Measurements from ENCODE around the gene MUSK. TPM values are rescaled to one million over a fixed set of nuclear protein-coding genes. Genes with fewer than 3 reads are reported as not detected.

MUSK gene
- total RNA-seq, 1 donor from 2014 or later, result not detected

DNA sequence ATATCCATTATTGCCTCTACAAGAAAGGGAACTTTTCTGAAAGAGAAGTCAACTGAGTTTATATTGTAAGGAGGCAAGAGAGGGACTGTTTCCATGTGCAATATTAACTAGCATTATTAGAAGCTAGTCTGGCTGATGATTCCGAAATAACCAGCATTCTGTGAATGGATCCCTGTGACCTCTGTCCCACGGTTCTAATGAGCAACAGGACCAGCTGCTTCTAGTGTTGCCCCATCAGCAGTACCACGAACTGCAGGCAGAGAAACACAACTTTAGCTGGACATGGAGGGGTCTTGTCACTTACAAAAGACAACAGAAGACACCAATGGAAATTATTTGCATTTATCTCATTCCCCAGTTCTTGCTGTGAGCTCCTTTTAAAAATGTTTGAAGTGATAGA lies 95.4 kb downstream of the MUSK start:
- TF ChIP-seq, protein P1, sequence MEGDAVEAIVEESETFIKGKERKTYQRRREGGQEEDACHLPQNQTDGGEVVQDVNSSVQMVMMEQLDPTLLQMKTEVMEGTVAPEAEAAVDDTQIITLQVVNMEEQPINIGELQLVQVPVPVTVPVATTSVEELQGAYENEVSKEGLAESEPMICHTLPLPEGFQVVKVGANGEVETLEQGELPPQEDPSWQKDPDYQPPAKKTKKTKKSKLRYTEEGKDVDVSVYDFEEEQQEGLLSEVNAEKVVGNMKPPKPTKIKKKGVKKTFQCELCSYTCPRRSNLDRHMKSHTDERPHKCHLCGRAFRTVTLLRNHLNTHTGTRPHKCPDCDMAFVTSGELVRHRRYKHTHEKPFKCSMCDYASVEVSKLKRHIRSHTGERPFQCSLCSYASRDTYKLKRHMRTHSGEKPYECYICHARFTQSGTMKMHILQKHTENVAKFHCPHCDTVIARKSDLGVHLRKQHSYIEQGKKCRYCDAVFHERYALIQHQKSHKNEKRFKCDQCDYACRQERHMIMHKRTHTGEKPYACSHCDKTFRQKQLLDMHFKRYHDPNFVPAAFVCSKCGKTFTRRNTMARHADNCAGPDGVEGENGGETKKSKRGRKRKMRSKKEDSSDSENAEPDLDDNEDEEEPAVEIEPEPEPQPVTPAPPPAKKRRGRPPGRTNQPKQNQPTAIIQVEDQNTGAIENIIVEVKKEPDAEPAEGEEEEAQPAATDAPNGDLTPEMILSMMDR (IDR thresholded peaks at IDR 0.05), result no peak
- no peak for DNase-seq (ENCODE audit: extremely low spot score, unreplicated experiment)
- Mint-ChIP-seq H3K4me3 (ENCODE audit: unreplicated experiment) (no peak overlapping the region), H3K27ac (ENCODE audit: unreplicated experiment) (no peak overlapping the region), H3K9me3 (ENCODE audit: unreplicated experiment) (no peaks in the 10 kb centered on the region), H3K4me1 (ENCODE audit: unreplicated experiment) (peaks cover 26% of the 10 kb centered on the region), H3K36me3 (ENCODE audit: unreplicated experiment) (peaks cover 2% of the 10 kb centered on the region), H3K27me3 (ENCODE audit: unreplicated experiment) (no peaks in the 10 kb centered on the region)

DNA sequence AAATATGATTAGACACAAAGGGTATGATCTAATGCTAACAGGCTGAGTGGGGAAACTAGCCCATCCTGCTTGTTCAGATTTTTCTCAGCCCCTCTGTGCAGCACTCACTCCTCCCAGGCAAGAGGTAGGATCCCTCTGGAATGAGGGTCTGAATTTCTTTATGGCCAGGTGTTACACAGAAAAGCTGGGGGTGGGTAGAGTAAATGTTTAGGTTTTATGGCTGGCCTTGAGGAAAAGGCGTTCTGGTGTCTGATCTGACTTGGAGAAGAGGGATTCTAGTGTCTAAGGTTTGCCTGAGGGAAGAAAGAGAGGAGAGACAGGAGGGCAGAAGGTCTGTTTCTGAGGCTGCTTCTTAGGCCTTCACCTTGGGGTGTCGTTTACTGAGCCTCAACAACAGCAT lies 97.3 kb downstream of the MUSK start:
- TF ChIP-seq, protein P1 (IDR thresholded peaks at IDR 0.05), result no peak
- peaks cover 31% of the 10 kb centered on the region for H3K4me1 Mint-ChIP-seq (ENCODE audit: unreplicated experiment)
- no peak overlapping the region for H3K4me3 Mint-ChIP-seq (ENCODE audit: unreplicated experiment)
- H3K9me3 Mint-ChIP-seq (ENCODE audit: unreplicated experiment), result no peaks in the 10 kb centered on the region
- peaks cover 2% of the 10 kb centered on the region for H3K36me3 Mint-ChIP-seq (ENCODE audit: unreplicated experiment)
- no peak for DNase-seq (ENCODE audit: extremely low spot score, unreplicated experiment)
- H3K27me3 Mint-ChIP-seq (ENCODE audit: unreplicated experiment), result no peaks in the 10 kb centered on the region
- no peak overlapping the region for H3K27ac Mint-ChIP-seq (ENCODE audit: unreplicated experiment)

GRCh38 chr9:110767559-110768063 lies 99.0 kb downstream of the MUSK start:
- peaks cover 2% of the 10 kb centered on the region for H3K36me3 Mint-ChIP-seq (ENCODE audit: unreplicated experiment)
- no peak for DNase-seq (ENCODE audit: extremely low spot score, unreplicated experiment)
- no peaks in the 10 kb centered on the region for H3K27me3 Mint-ChIP-seq (ENCODE audit: unreplicated experiment)
- H3K27ac Mint-ChIP-seq (ENCODE audit: unreplicated experiment), result no peak overlapping the region
- peaks cover 30% of the 10 kb centered on the region for H3K4me1 Mint-ChIP-seq (ENCODE audit: unreplicated experiment)
- TF ChIP-seq, protein P1 (IDR thresholded peaks at IDR 0.05), result no peak
- H3K9me3 Mint-ChIP-seq (ENCODE audit: unreplicated experiment), result no peaks in the 10 kb centered on the region
- H3K4me3 Mint-ChIP-seq (ENCODE audit: unreplicated experiment), result no peak overlapping the region

DNA sequence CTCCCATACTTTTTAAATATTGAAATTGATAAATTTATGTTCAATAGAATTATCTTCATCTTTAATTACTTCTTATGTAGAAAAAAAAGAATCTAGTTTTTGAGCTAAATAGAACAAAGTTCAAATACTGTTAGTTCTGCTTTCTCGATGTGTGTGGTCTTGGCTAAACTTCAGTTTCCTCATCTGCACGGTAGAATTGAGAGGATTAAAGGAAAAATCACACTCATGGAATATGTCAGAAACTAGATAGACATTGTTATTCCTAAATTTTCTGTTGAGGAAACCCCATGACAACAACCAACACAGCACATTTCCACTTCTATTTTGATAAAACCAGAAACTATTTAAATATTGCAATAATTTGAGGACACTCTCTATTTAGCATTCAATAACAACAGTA lies 100.3 kb downstream of the MUSK start:
- DNase-seq (ENCODE audit: extremely low spot score, unreplicated experiment), result no peak
- no peak overlapping the region for H3K27ac Mint-ChIP-seq (ENCODE audit: unreplicated experiment)
- H3K4me3 Mint-ChIP-seq (ENCODE audit: unreplicated experiment), result no peak overlapping the region
- TF ChIP-seq, protein P1 (IDR thresholded peaks at IDR 0.05), result no peak
- H3K9me3 Mint-ChIP-seq (ENCODE audit: unreplicated experiment), result peaks cover 9% of the 10 kb centered on the region
- H3K4me1 Mint-ChIP-seq (ENCODE audit: unreplicated experiment), result peaks cover 24% of the 10 kb centered on the region
- H3K36me3 Mint-ChIP-seq (ENCODE audit: unreplicated experiment), result peaks cover 2% of the 10 kb centered on the region
- no peaks in the 10 kb centered on the region for H3K27me3 Mint-ChIP-seq (ENCODE audit: unreplicated experiment)

DNA sequence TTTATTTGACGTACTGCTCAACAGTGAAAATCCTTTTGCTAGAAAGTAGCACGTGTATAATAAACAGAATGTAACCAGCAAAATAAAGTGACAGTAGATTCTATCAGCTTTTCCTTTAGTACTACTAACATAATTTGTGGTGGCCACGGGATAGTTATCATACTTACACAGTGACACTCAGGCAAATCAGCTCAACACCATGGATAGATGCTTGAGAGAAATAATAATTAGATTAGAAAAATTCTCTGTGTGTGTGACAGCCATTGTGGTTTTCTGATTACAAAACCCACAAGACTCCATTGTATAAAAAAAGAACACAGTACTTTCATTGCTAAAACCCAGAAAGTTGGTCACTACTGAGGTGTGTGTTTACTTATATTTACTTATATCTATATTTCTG lies 101.1 kb downstream of the MUSK start:
- peaks cover 12% of the 10 kb centered on the region for H3K9me3 Mint-ChIP-seq (ENCODE audit: unreplicated experiment)
- H3K4me3 Mint-ChIP-seq (ENCODE audit: unreplicated experiment), result no peak overlapping the region
- H3K27ac Mint-ChIP-seq (ENCODE audit: unreplicated experiment), result no peak overlapping the region

More for the DNA sequence above, 101.1 kb downstream of the MUSK start:
- TF ChIP-seq, protein P1 (IDR thresholded peaks at IDR 0.05), result no peak
- Mint-ChIP-seq H3K27me3 (ENCODE audit: unreplicated experiment) (no peaks in the 10 kb centered on the region), H3K36me3 (ENCODE audit: unreplicated experiment) (peaks cover 4% of the 10 kb centered on the region), H3K4me1 (ENCODE audit: unreplicated experiment) (peaks cover 21% of the 10 kb centered on the region)
- DNase-seq (ENCODE audit: extremely low spot score, unreplicated experiment), result no peak

Measured in osteocyte (in vitro differentiated cells).